ENCODE data around the gene KRTAP10-5.
"Not testable (repeated sequence)": the region's sequence is repeated elsewhere in the genome, so short reads cannot be mapped to it uniquely, and the experiment has no call there.

The KRTAP10-5 gene

GRCh38 chr21:44590897-44591800 lies 10.7 kb upstream of the KRTAP10-5 start:
- not testable (repeated sequence) for DNase-seq (ENCODE audit: low spot score)

- no peak for DNase-seq (ENCODE audit: low spot score)
Measured at GRCh38 chr21:44590311-44590721, 9.9 kb upstream of the KRTAP10-5 start.

GRCh38 chr21:44589586-44590305 lies 9.3 kb upstream of the KRTAP10-5 start:
- DNase-seq (ENCODE audit: low spot score) = no peak

GRCh38 chr21:44589094-44589493 lies 8.7 kb upstream of the KRTAP10-5 start:
- no peak for DNase-seq (ENCODE audit: low spot score)

GRCh38 chr21:44585892-44586291 lies 5.5 kb upstream of the KRTAP10-5 start:
- DNase-seq (ENCODE audit: low spot score) = no peak

GRCh38 chr21:44583800-44584147 lies 3.4 kb upstream of the KRTAP10-5 start:
- DNase-seq (ENCODE audit: low spot score) = no peak

GRCh38 chr21:44583089-44583799 lies 2.8 kb upstream of the KRTAP10-5 start:
- no peak for DNase-seq (ENCODE audit: low spot score)

- DNase-seq (ENCODE audit: low spot score) = no peak
Measured at GRCh38 chr21:44582055-44582454, 1.7 kb upstream of the KRTAP10-5 start.

- no peak for DNase-seq (ENCODE audit: low spot score)
Measured at GRCh38 chr21:44581158-44581557, 754 bp upstream of the KRTAP10-5 start.

- DNase-seq (ENCODE audit: low spot score) = no peak
Measured at GRCh38 chr21:44579833-44580144, 615 bp downstream of the KRTAP10-5 start.

- no peak for DNase-seq (ENCODE audit: low spot score)
Measured at GRCh38 chr21:44579056-44579832, 1.2 kb downstream of the KRTAP10-5 start.

GRCh38 chr21:44578371-44579055 lies 1.9 kb downstream of the KRTAP10-5 start:
- DNase-seq (ENCODE audit: low spot score) = no peak

- no peak for DNase-seq (ENCODE audit: low spot score)
Measured at GRCh38 chr21:44576025-44576420, 4.4 kb downstream of the KRTAP10-5 start.

GRCh38 chr21:44575307-44576024 lies 4.9 kb downstream of the KRTAP10-5 start:
- no peak for DNase-seq (ENCODE audit: low spot score)

- DNase-seq (ENCODE audit: low spot score) = no peak
Measured at GRCh38 chr21:44574457-44575306, 5.7 kb downstream of the KRTAP10-5 start.

GRCh38 chr21:44573630-44574456 lies 6.6 kb downstream of the KRTAP10-5 start, which contains the start of gene KRTAP10-4:
KRTAP10-4 (plus strand) TSS chr21:44573729; CDS start chr21:44573759, 30 bp downstream.
- not testable (repeated sequence) for DNase-seq (ENCODE audit: low spot score)

GRCh38 chr21:44572959-44573583 lies 7.3 kb downstream of the KRTAP10-5 start:
- no peak for DNase-seq (ENCODE audit: low spot score)

Data from left forelimb (tissue), 1 donor.